GM12891 (cell line): ENCODE results near the gene TMIE.

Source experiments
- PAX5 ChIP-seq: IDR thresholded peaks from 2 replicates; pipeline ENCODE4 v1.6.1; 2011; ENCODE audit warnings: low read length, moderate library complexity, mild to moderate bottlenecking; ENCODE audit not compliant: insufficient read depth, severe bottlenecking
- POLR2A ChIP-seq: IDR thresholded peaks from 2 replicates; pipeline ENCODE4 v1.6.1; 2011; ENCODE audit warnings: low read depth, low read length, control low read depth
- POLR2AphosphoS5 ChIP-seq: IDR thresholded peaks from 2 replicates; pipeline ENCODE4 v1.6.1; 2011; ENCODE audit warnings: low read depth, low read length, control low read depth
- TAF1 ChIP-seq: IDR thresholded peaks from 2 replicates; pipeline ENCODE4 v1.6.1; 2011; ENCODE audit warnings: low read depth, low read length, control low read depth

- TF ChIP-seq POLR2AphosphoS5 (no peak), POLR2A (no peak), PAX5 (no peak), TAF1 (no peak)
Observed at GRCh38 chr3:46669191-46669999, 31.8 kb upstream of the TMIE start.
